OCI-LY1 (cell line): ENCODE results near the gene DPAGT1.

Experiments
- EZH2 ChIP-seq: fragments of 200-600 bp; sonication (generic), shearing (Covaris generic); IDR thresholded peaks from 2 replicates; pipeline ENCODE4 v1.8.0; 2017; ENCODE audit warnings: borderline replicate concordance, mixed run types, mild to moderate bottlenecking, antibody characterized with exemption, low read length, moderate library complexity, mixed read lengths
- TF ChIP-seq, protein P1 (sequence below): fragments of 200-600 bp; sonication (generic), shearing (Covaris generic); IDR thresholded peaks from 2 replicates; pipeline ENCODE4 v1.5.1; 2017; ENCODE audit warnings: mild to moderate bottlenecking, antibody characterized with exemption, low read length, moderate library complexity, mixed read lengths

DNA sequence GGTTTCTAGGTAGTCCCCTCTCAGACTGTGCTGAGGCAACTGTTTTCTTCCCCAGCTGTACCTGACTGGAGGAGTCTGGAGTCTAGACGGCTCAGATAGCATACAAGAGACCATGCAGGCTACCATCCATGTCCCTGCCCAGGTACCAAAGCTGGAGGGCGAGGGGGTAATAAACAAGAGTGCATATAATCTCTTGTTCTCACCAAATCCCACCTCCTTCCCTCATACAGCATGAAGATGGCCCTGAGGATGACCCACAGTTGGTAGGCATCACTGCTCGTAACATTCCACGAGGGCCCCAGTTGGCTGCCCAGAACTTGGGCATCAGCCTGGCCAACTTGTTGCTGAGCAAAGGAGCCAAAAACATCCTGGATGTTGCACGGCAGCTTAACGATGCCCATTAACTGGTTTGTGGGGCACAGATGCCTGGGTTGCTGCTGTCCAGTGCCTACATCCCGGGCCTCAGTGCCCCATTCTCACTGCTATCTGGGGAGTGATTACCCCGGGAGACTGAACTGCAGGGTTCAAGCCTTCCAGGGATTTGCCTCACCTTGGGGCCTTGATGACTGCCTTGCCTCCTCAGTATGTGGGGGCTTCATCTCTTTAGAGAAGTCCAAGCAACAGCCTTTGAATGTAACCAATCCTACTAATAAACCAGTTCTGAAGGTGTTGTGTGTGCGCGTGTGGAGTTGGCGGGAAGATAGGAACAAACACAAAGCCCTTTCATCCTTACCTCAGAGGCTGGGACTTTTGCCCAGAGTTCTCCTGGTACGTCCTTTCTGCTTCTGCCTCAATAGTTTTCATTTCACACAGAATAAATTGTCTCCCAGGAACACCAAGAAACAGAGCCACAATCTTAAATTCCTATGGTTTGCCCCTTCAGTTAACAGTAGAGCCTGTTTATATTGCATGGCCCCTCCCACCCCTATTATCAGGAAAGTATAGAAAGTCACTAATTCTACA, 8.5 kb downstream of the DPAGT1 start:
- no peak for TF ChIP-seq EZH2
- TF ChIP-seq, protein P1, sequence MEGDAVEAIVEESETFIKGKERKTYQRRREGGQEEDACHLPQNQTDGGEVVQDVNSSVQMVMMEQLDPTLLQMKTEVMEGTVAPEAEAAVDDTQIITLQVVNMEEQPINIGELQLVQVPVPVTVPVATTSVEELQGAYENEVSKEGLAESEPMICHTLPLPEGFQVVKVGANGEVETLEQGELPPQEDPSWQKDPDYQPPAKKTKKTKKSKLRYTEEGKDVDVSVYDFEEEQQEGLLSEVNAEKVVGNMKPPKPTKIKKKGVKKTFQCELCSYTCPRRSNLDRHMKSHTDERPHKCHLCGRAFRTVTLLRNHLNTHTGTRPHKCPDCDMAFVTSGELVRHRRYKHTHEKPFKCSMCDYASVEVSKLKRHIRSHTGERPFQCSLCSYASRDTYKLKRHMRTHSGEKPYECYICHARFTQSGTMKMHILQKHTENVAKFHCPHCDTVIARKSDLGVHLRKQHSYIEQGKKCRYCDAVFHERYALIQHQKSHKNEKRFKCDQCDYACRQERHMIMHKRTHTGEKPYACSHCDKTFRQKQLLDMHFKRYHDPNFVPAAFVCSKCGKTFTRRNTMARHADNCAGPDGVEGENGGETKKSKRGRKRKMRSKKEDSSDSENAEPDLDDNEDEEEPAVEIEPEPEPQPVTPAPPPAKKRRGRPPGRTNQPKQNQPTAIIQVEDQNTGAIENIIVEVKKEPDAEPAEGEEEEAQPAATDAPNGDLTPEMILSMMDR, result no peak
